LNCAP (cell line): Measurements from ENCODE around the gene RPTOR.

Experiments
- CTCF ChIP-seq: fragments of 450-650 bp; IDR thresholded peaks from 2 replicates; pipeline ENCODE4 v1.5.1; 2017; ENCODE audit warnings: mild to moderate bottlenecking

The RPTOR gene

GRCh38 chr17:81009136-81009535 lies 464.5 kb downstream of the RPTOR start:
- TF ChIP-seq CTCF: no peak

- TF ChIP-seq CTCF: no peak
Observed at GRCh38 chr17:81010935-81011334, 466.3 kb downstream of the RPTOR start.

GRCh38 chr17:81011951-81012350 lies 467.3 kb downstream of the RPTOR start:
- TF ChIP-seq CTCF: no peak

- TF ChIP-seq CTCF: no peak
Observed at GRCh38 chr17:81012574-81013447, 468.2 kb downstream of the RPTOR start.

- TF ChIP-seq CTCF: no peak
Observed at GRCh38 chr17:81013642-81014041, 469.0 kb downstream of the RPTOR start.

- no peak for TF ChIP-seq CTCF
Observed at GRCh38 chr17:81015136-81015535, 470.5 kb downstream of the RPTOR start.
